Breast epithelium (tissue), 4 donors: Measurements from ENCODE around the gene CELF1. TPM values are rescaled to one million over a fixed set of nuclear protein-coding genes. Genes with fewer than 3 reads are reported as not detected.

Experiments
- DNase-seq, 2 donors: peaks; one replicate each; pipeline ENCODE4 v3.0.0-alpha.2; 2019; ENCODE audit warnings: low spot score in 2 of 2
- H3K27ac ChIP-seq, 2 donors: fragments of 200-600 bp; sonication (generic) in 1 of 2; one replicate each; pipeline ENCODE4 v1.5.1; 2016 to 2019; ENCODE audit warnings: mild to moderate bottlenecking in 1 of 2
- H3K27me3 ChIP-seq, 2 donors: fragments of 200-600 bp; sonication (generic) in 1 of 2; one replicate each; pipeline versions ENCODE4 v1.5.1 to v1.6.0; 2017 to 2019; ENCODE audit warnings: control low read depth in 1 of 2, mild to moderate bottlenecking in 1 of 2
- H3K36me3 ChIP-seq: fragments of 200-600 bp; one replicate; pipeline ENCODE4 v1.5.1; 2019
- H3K4me1 ChIP-seq, 2 donors: fragments of 200-600 bp; sonication (generic); one replicate each; pipeline ENCODE4 v1.5.1; 2016 to 2019; ENCODE audit warnings: control low read depth in 1 of 2
- H3K4me3 ChIP-seq, 3 donors: fragments of 200-600 bp; sonication (generic); 1 replicate in 2 of 3; 2 replicates in 1 of 3; pipeline ENCODE4 v1.5.1; 2016 to 2019; ENCODE audit warnings: mild to moderate bottlenecking in 3 of 3, moderate library complexity in 2 of 3
- H3K9me3 ChIP-seq, 2 donors: fragments of 200-600 bp; sonication (generic) in 1 of 2; one replicate each; pipeline ENCODE4 v1.5.1; 2016 to 2019; ENCODE audit warnings: control low read depth in 1 of 2
- POLR2A ChIP-seq: fragments of 450-650 bp; IDR thresholded peaks from one replicate; pipeline ENCODE4 v1.6.1; 2016; ENCODE audit warnings: antibody characterized with exemption, mild to moderate bottlenecking, moderate library complexity
- POLR2AphosphoS5 ChIP-seq, 3 donors: sonication (generic); formaldehyde crosslinking; IDR thresholded peaks; one replicate each; pipeline ENCODE4 v1.6.1; 2017; ENCODE audit warnings: antibody characterized with exemption in 3 of 3
- intact Hi-C: fragments of 100-400 bp; cut with DNase I; formaldehyde crosslinking; loops from one replicate; pipeline ENCODE4 v1.15.1; 2023; ENCODE audit warnings: low total_unique reads
- total RNA-seq, 3 donors: library from RNA; depleted of rRNA; stranded (reverse); fragments of >200 nt; gene quantifications; one replicate each; pipeline ENCODE4 v1.1.0, GENCODE V29; 2016
- TF ChIP-seq, protein P1 (sequence below), 3 donors: fragments of 450-650 bp; IDR thresholded peaks; one replicate each; pipeline ENCODE4 v1.5.1; 2016 to 2017; ENCODE audit warnings: antibody characterized with exemption in 3 of 3, mild to moderate bottlenecking in 3 of 3, moderate library complexity in 3 of 3

The CELF1 gene
- total RNA-seq, 3 donors from 2014 or later, result 94.1 to 117 (median 114) TPM

- H3K27ac ChIP-seq, result peak overlapping the region; percentile 93 to 96
- no peaks in the 10 kb centered on the region for H3K36me3 ChIP-seq
- H3K4me1 ChIP-seq, result peaks cover 0 to 28% of the 10 kb centered on the region in 2 donors
- peak overlapping the region in 2 of 3 donors; percentile 76 to 98 for H3K4me3 ChIP-seq
- no peaks in the 10 kb centered on the region for H3K27me3 ChIP-seq
- no peak for TF ChIP-seq POLR2AphosphoS5 (IDR thresholded peaks at IDR 0.05)
- TF ChIP-seq, protein P1, sequence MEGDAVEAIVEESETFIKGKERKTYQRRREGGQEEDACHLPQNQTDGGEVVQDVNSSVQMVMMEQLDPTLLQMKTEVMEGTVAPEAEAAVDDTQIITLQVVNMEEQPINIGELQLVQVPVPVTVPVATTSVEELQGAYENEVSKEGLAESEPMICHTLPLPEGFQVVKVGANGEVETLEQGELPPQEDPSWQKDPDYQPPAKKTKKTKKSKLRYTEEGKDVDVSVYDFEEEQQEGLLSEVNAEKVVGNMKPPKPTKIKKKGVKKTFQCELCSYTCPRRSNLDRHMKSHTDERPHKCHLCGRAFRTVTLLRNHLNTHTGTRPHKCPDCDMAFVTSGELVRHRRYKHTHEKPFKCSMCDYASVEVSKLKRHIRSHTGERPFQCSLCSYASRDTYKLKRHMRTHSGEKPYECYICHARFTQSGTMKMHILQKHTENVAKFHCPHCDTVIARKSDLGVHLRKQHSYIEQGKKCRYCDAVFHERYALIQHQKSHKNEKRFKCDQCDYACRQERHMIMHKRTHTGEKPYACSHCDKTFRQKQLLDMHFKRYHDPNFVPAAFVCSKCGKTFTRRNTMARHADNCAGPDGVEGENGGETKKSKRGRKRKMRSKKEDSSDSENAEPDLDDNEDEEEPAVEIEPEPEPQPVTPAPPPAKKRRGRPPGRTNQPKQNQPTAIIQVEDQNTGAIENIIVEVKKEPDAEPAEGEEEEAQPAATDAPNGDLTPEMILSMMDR (IDR thresholded peaks at IDR 0.05), result no peak
- no peak for TF ChIP-seq POLR2A
- DNase-seq, result no peak
- intact Hi-C loops, result no loop called here
- no peaks in the 10 kb centered on the region for H3K9me3 ChIP-seq
Observed at GRCh38 chr11:47577460-47578041, 24.6 kb upstream of the CELF1 start.

- no peaks in the 10 kb centered on the region for H3K36me3 ChIP-seq
- H3K4me3 ChIP-seq, result no peak overlapping the region
- intact Hi-C loops, result no loop called here
- DNase-seq, result no peak
- peaks cover 0 to 17% of the 10 kb centered on the region in 2 donors for H3K4me1 ChIP-seq
- no peak overlapping the region for H3K27ac ChIP-seq
- no peaks in the 10 kb centered on the region for H3K27me3 ChIP-seq
- H3K9me3 ChIP-seq, result no peaks in the 10 kb centered on the region
- TF ChIP-seq POLR2A (no peak), POLR2AphosphoS5 (IDR thresholded peaks at IDR 0.05) (no peak)
- TF ChIP-seq, protein P1 (IDR thresholded peaks at IDR 0.05), result no peak
Observed at GRCh38 chr11:47573321-47573720, 20.4 kb upstream of the CELF1 start.

- Histone ChIP-seq H3K36me3 (no peaks in the 10 kb centered on the region), H3K4me1 (peaks cover 0 to 11% of the 10 kb centered on the region in 2 donors), H3K27ac (peak overlapping the region; percentile 2 to 20), H3K9me3 (no peaks in the 10 kb centered on the region), H3K27me3 (no peaks in the 10 kb centered on the region), H3K4me3 (no peak overlapping the region)
- no peak for DNase-seq
- intact Hi-C loops, result no loop called here
- TF ChIP-seq POLR2A (no peak), POLR2AphosphoS5 (IDR thresholded peaks at IDR 0.05) (no peak)
- TF ChIP-seq, protein P1 (IDR thresholded peaks at IDR 0.05), result no peak
Observed at GRCh38 chr11:47572715-47573255, 19.9 kb upstream of the CELF1 start.

GRCh38 chr11:47571895-47572294 is 19.0 kb upstream of the CELF1 start:
- Histone ChIP-seq H3K27me3 (no peaks in the 10 kb centered on the region), H3K36me3 (no peaks in the 10 kb centered on the region), H3K4me3 (no peak overlapping the region), H3K4me1 (peaks cover 0 to 3% of the 10 kb centered on the region in 2 donors), H3K9me3 (no peaks in the 10 kb centered on the region), H3K27ac (no peak overlapping the region)
- no peak for DNase-seq
- intact Hi-C loops, result no loop called here
- TF ChIP-seq, protein P1 (IDR thresholded peaks at IDR 0.05), result no peak
- TF ChIP-seq POLR2AphosphoS5 (IDR thresholded peaks at IDR 0.05) (no peak), POLR2A (no peak)

DNA sequence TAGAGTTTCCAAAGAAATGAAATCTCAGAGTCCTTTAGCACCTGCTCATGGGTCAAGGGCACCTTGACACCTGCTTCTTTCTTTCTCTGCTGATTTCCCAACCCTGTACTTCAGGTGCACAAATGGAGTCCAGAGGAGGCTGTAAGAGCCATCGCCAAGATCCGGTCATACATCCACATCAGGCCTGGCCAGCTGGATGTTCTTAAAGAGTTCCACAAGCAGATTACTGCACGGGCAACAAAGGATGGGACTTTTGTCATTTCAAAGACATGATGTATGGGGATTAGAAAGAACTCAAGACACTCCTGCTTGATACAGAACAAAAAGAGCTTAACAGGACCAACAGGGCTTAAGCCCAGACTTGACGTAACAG is 18.4 kb upstream of the CELF1 start:
- no peak for DNase-seq
- Histone ChIP-seq H3K36me3 (no peaks in the 10 kb centered on the region), H3K4me3 (no peak overlapping the region), H3K9me3 (no peaks in the 10 kb centered on the region), H3K27ac (no peak overlapping the region), H3K27me3 (no peaks in the 10 kb centered on the region), H3K4me1 (no peaks in the 10 kb centered on the region)
- intact Hi-C loops, result no loop called here
- TF ChIP-seq, protein P1 (IDR thresholded peaks at IDR 0.05), result no peak
- TF ChIP-seq POLR2A (no peak), POLR2AphosphoS5 (IDR thresholded peaks at IDR 0.05) (no peak)
